ENCODE measurements around the gene GRID2. TPM values are rescaled to one million over a fixed set of nuclear protein-coding genes. Genes with fewer than 3 reads are reported as not detected.

Gene GRID2
- total and polyA plus RNA-seq, 9 of the 15 experiments (the other 6 are each of a cell fraction or from before 2014, with no cell fraction given), result 0.04 TPM; not detected in 7

GRCh38 chr4:93368968-93369367, 1065.2 kb downstream of the GRID2 start:
- in situ Hi-C loops (cut with MboI), result no loop called here
- TF ChIP-seq RBM22 (IDR thresholded peaks at IDR 0.05; ENCODE audit: low read depth, low read length, poor library complexity, severe bottlenecking) (no peak), GABPB2 (CRISPR knock-in tag; conservative IDR thresholded peaks at IDR 0.05) (no peak), ILK (tag; IDR thresholded peaks at IDR 0.05; ENCODE audit: borderline replicate concordance, low read depth) (no peak), U2AF1 (optimal IDR thresholded peaks at IDR 0.05; ENCODE audit: low read depth, low read length) (no peak), ARID2 (IDR thresholded peaks at IDR 0.05) (no peak), ZNF239 (CRISPR knock-in tag; IDR thresholded peaks at IDR 0.05) (no peak), EWSR1 (IDR thresholded peaks at IDR 0.05; ENCODE audit: borderline replicate concordance, low read depth, partially characterized antibody) (no peak), ATF7 (IDR thresholded peaks at IDR 0.05) (no peak), PHF21A (IDR thresholded peaks at IDR 0.05; ENCODE audit: borderline replicate concordance, low read depth) (no peak), CREB5 (CRISPR knock-in tag; IDR thresholded peaks at IDR 0.05) (no peak)
- Histone ChIP-seq H3K4me3 (no peak overlapping the region), H4K20me1 (replicated peaks; ENCODE audit: control insufficient read depth, insufficient read depth, low read length) (no peaks in the 10 kb centered on the region), H3K36me3 (ENCODE audit: control insufficient read depth, insufficient read depth, low read length) (no peaks in the 10 kb centered on the region), H3K79me2 (ENCODE audit: control insufficient read depth, insufficient read depth, low read length) (no peaks in the 10 kb centered on the region), H3K9me1 (ENCODE audit: control insufficient read depth, insufficient read depth, low read length) (no peaks in the 10 kb centered on the region), H2AFZ (ENCODE audit: low read depth, low read length) (no peak overlapping the region), H3K4me2 (ENCODE audit: insufficient read depth, low read length) (no peak overlapping the region), H3K9ac (ENCODE audit: insufficient read depth in 1 of 2, low read depth in 2 of 2, low read length in 2 of 2) (no peak overlapping the region), H3K9me3 (replicated peaks; ENCODE audit: control insufficient read depth, insufficient read depth, low read depth, low read length) (no peaks in the 10 kb centered on the region; the same call in 1 of the 2 replicates), H3K4me1 (replicated peaks in 1 of 2; ENCODE audit: control insufficient read depth in 2 of 2, insufficient read depth in 2 of 2, low read length in 2 of 2) (no peaks in the 10 kb centered on the region), H3K27me3 (ENCODE audit: control insufficient read depth in 2 of 2, insufficient read depth in 2 of 2, low read length in 2 of 2) (no peaks in the 10 kb centered on the region), H3K27ac (ENCODE audit: extremely low read depth, low read depth, low read length) (no peak overlapping the region)
- no peak for FAIRE-seq
- intact Hi-C loops (cut with micrococcal nuclease), result no loop called here
- ChIA-PET POLR2A (no interaction called here), CTCF (ENCODE audit: low intra/inter-chr PET ratio) (no interaction called here)
- no peak for ATAC-seq
- 2% methylated on average over 4 of the region's 4 CpGs for WGBS (ENCODE audit: insufficient coverage, low coverage, missing lambda C conversion rate)
- no TSS peak for BruUV-seq (replicated peaks)
- DNase-seq (ENCODE audit: extremely low read depth in 1 of 4, low spot score in 3 of 4), result no peak
